SIG-M5 treated with dmso at 0.1 percent for 504 hours (cell line): ENCODE results near the gene KRT40.

ENCODE experiments used
- DNase-seq: peaks from one replicate; lab custom pipeline; 2025; ENCODE audit not compliant: unreplicated experiment; lab: John Stamatoyannopoulos, UW

Gene KRT40

GRCh38 chr17:40953881-40954280 is 30.2 kb downstream of the KRT40 start:
- DNase-seq = no peak

GRCh38 chr17:40952661-40953060 is 31.5 kb downstream of the KRT40 start:
- DNase-seq = peak; percentile 1

- DNase-seq = no peak
Measured at GRCh38 chr17:40952154-40952553, 32.0 kb downstream of the KRT40 start.

GRCh38 chr17:40951011-40951622 is 33.0 kb downstream of the KRT40 start:
- DNase-seq = no peak

GRCh38 chr17:40950176-40950575 is 34.0 kb downstream of the KRT40 start:
- no peak for DNase-seq

GRCh38 chr17:40949418-40949817 is 34.7 kb downstream of the KRT40 start:
- no peak for DNase-seq

- no peak for DNase-seq
Measured at GRCh38 chr17:40947929-40948328, 36.2 kb downstream of the KRT40 start.

GRCh38 chr17:40945414-40945813 is 38.7 kb downstream of the KRT40 start:
- no peak for DNase-seq

- DNase-seq = no peak
Measured at GRCh38 chr17:40944531-40944930, 39.6 kb downstream of the KRT40 start.

GRCh38 chr17:40942553-40942952 is 41.6 kb downstream of the KRT40 start:
- no peak for DNase-seq

- no peak for DNase-seq
Measured at GRCh38 chr17:40940266-40940665, 43.9 kb downstream of the KRT40 start.

- DNase-seq = no peak
Measured at GRCh38 chr17:40938981-40939380, 45.1 kb downstream of the KRT40 start.

- DNase-seq = no peak
Measured at GRCh38 chr17:40937384-40937819, 46.7 kb downstream of the KRT40 start, which contains the start of gene KRT23. Gene KRT23, minus strand, starts transcription at chr17:40937646. Its CDS starts 1,043 bp downstream, at chr17:40936603.

- DNase-seq = no peak
Measured at GRCh38 chr17:40936976-40937375, 47.1 kb downstream of the KRT40 start.

- DNase-seq = no peak
Measured at GRCh38 chr17:40936437-40936971, 47.6 kb downstream of the KRT40 start.

- no peak for DNase-seq
Measured at GRCh38 chr17:40935624-40936023, 48.5 kb downstream of the KRT40 start.

- no peak for DNase-seq
Measured at GRCh38 chr17:40932608-40933007, 51.5 kb downstream of the KRT40 start.

- DNase-seq = no peak
Measured at GRCh38 chr17:40931311-40931710, 52.8 kb downstream of the KRT40 start.
